Islet of Langerhans (tissue), 1 donor: ENCODE data around the gene JAGN1.
"Not testable (repeated sequence)": the region's sequence is repeated elsewhere in the genome, so short reads cannot be mapped to it uniquely, and the experiment has no call there.

Experiments used
- FAIRE-seq: peaks from one replicate; lab custom pipeline; 2011; peaks lifted over from hg19 to GRCh38; lab: Jason Lieb, UNC

Gene JAGN1

GRCh38 chr3:9867106-9867505 lies 23.3 kb upstream of the JAGN1 start:
- no peak for FAIRE-seq

- no peak for FAIRE-seq
Measured at GRCh38 chr3:9869955-9870354, 20.5 kb upstream of the JAGN1 start.

GRCh38 chr3:9870978-9871377 lies 19.4 kb upstream of the JAGN1 start:
- no peak for FAIRE-seq

DNA sequence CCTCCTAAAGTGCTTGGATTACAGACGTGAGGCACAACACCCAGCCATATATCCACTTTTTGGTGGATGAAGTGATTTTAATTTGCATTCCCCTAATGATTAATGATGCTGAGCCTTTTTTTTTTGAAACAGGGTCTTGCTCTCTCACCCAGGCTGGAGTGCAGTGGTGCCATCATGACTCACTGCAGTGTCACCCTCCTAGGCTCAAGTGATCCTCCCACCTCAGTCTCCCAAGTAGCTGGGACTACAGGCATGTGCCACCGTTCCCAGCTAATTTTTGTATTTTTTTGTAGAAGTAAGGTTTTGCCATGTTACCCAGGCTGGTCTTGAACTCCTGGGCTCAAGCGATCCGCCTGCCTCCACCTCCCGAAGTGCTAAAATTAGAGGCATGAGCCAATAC lies 18.3 kb upstream of the JAGN1 start:
- FAIRE-seq = not testable (repeated sequence)

DNA sequence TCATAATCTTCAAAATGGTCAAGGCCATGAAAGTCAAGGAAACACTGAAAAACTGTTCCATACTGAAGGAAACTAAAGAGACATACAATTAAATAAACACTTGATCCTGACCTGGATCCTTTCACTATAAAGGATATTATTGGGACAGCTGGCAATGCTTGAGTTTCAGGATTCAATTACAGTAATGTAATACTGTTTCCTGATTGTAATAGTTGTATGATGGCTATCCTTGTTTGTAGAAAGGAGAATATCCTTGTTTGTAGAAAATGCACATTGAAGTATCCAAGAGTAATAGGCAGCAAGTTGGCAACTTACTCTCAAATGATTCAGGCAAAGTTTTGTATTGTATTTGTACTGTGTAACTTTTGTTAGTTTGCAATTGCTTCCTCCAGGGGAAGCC lies 15.0 kb upstream of the JAGN1 start:
- no peak for FAIRE-seq

DNA sequence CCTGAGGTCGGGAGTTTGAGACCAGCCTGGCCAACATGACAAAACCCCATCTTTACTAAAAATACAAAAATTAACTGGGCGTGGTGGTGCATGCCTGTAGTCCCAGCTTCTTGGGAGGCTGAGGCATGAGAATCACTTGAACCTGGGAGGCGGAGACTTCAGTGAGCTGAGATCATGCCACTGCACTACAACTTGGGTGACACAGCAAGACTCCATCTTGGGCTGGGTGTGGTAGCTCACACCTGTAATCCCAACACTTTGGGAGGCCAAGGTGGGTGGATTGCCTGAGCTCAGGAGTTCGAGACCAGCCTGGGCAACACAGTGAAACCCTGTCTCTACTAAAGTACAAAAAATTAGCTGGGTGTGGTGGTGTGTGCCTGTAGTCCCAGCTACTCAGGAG lies 14.2 kb upstream of the JAGN1 start:
- FAIRE-seq = not testable (repeated sequence)

- FAIRE-seq = no peak
Measured at GRCh38 chr3:9876991-9877390, 13.4 kb upstream of the JAGN1 start.

DNA sequence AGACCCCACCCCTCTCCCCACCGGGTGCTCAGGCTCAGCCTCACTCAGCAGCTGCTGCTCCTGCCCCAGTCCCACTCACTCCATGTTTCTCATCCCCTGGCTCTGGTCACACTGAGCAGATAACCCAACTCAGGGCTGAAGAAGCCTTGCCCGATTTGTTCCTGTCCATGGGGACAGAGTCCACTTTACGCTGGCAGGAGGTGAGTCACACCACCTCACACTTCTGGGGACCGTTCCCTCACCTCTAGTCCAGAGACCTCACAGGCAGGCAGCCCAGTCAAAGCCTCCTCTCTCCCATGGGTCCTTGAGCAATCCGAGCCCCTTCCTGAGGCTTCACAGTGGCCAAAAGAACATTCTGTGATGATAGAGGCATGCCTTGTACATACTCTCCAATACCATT lies 11.7 kb upstream of the JAGN1 start:
- no peak for FAIRE-seq

DNA sequence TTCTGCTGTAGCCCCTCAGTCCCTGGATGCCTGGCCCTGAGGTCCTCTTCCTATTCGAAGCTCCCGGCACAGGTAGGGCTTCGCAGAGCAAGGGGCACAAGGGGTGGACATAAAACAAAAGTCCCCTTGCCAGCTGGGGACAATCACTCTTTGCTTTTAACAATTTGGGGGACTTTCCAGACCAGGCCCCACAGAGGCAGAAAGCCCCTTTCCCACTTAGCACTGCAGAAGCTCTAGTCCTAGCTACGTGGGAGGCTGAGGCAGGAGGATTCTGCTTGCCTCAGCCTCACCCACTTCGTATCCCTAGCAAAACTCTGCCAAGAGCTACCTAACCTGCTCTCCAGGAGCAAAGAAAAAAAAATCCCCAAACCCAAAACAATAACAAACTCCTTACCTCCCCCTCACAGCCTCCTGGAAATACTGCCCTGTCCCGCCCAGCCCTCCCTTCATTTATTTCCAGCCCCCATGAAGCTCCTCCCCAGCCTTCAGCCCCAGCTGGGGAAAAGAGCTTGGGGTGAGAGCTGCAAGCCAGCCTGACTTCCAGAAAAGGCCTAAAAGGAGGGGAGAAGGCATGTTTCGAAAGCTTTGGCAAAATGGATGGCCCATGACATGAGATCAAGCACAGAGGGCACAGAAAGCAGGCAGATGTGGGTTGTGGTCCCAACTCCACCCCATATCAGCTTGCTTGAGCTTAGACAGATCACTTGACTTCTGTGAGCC lies 10.4 kb upstream of the JAGN1 start, which contains the start of gene CIDEC:
CIDEC (minus strand) TSS at position 424 of the 720 bp plus-strand sequence. CDS start 1,767 bp downstream, outside the sequence.
- FAIRE-seq = no peak

DNA sequence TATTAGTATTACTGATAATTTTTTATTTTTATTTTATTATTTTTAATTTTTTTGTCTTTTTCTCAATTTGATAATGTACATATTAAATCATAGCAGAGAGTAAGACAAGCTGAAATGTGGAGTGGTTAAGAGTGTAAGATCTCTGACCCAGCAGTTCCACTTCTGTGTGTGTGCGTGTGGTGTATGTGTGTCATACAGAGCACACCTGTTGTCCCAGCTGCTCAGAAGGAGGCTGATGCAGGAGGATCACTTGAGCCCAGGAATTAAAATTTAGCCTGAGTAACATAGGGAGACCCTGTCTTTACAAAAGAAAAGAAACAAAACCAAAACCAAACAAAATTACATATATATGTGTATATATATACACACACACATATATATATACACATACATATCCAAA lies 9.0 kb upstream of the JAGN1 start:
- no peak for FAIRE-seq

- no peak for FAIRE-seq
Measured at GRCh38 chr3:9883706-9884554, 6.5 kb upstream of the JAGN1 start.

- FAIRE-seq = no peak
Measured at GRCh38 chr3:9884555-9885165, 5.8 kb upstream of the JAGN1 start.

DNA sequence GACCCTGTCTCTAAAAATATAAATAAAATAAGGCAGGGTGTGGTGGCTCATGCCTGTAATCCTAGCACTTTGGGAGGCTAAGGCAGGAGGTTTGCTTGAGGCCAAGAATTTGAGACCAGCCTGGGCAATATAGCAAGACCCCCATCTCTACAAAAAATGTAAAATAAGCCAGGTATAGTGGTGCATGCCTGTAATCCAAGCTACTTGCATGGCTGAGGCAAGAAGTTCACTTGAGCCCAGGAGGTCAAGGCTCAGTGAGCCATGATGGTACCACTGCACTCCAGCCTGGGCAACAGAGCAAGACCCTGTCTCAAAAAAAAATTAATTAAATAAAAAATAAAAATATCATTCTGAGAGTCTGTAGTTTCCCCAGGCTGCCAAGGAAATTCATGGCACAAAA lies 4.1 kb upstream of the JAGN1 start:
- no peak for FAIRE-seq

GRCh38 chr3:9887480-9887879 lies 2.9 kb upstream of the JAGN1 start:
- no peak for FAIRE-seq

DNA sequence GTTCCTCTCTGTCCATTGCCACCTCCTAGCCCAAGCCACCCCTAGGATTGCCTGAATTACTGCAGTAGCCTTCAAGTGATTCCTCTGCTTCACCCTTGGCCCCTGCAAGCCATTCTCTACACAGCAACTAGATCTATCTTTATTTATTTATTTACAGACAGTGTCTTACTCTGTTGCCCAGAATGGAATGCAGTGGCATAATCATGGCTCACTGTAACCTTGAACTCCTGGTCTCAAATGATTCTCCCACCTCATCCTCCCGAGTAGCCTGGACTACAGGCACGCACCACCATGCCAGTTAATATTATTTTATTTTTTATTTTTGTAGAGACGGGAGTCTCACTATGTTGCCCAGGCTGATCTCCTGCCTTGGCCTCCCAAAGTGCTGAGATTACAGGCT lies 1.9 kb upstream of the JAGN1 start:
- no peak for FAIRE-seq

- FAIRE-seq = no peak
Measured at GRCh38 chr3:9889405-9889804, 1.0 kb upstream of the JAGN1 start.

DNA sequence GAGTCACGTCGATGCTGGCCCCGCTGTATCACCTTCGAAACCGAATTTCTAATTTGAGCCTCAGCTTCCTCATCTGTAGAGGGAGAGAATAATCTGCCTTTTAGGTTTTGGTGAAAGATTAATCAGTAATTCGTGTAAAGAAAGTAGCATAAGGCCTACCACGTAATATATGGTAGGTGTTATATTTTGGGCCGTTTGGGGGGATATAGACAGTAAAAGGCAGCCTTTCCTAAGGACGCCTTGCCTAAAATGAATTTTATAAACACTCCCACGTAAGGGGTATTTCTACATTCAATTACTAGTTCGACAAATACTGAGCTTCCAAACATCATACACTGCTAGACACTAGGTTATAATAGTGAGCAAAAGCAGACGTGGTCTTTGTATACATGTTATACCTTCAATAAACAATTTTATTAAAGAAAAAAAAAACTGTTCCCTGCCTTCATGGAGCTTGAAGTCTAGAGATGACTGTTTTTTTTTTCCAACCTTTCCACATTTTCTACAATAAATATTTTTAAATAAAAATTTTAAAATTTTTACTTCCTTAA lies 737 bp downstream of the JAGN1 start:
- no peak for FAIRE-seq

DNA sequence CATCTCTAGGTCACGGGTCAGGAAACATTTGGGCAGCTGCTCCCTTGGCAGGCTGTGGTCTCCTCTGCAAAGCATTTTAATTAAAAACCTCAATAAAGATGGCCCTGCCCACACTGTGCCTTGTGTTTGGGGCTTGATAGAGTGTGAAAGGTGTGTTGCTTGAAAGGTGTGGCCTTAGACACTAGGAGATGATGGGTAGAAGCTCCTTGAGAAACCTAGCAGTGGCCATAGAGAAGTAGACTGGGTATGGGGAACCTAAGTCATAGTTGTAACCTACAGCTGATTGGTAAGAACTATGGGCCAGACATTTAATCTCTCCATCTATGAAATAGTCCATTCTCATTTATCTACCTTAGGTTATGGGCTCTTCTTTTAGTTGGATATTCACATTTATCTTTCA lies 3.3 kb downstream of the JAGN1 start:
- no peak for FAIRE-seq

- not testable (repeated sequence) for FAIRE-seq
Measured at GRCh38 chr3:9895715-9896114, 5.3 kb downstream of the JAGN1 start.

GRCh38 chr3:9896755-9897407 lies 6.5 kb downstream of the JAGN1 start:
- not testable (repeated sequence) for FAIRE-seq

DNA sequence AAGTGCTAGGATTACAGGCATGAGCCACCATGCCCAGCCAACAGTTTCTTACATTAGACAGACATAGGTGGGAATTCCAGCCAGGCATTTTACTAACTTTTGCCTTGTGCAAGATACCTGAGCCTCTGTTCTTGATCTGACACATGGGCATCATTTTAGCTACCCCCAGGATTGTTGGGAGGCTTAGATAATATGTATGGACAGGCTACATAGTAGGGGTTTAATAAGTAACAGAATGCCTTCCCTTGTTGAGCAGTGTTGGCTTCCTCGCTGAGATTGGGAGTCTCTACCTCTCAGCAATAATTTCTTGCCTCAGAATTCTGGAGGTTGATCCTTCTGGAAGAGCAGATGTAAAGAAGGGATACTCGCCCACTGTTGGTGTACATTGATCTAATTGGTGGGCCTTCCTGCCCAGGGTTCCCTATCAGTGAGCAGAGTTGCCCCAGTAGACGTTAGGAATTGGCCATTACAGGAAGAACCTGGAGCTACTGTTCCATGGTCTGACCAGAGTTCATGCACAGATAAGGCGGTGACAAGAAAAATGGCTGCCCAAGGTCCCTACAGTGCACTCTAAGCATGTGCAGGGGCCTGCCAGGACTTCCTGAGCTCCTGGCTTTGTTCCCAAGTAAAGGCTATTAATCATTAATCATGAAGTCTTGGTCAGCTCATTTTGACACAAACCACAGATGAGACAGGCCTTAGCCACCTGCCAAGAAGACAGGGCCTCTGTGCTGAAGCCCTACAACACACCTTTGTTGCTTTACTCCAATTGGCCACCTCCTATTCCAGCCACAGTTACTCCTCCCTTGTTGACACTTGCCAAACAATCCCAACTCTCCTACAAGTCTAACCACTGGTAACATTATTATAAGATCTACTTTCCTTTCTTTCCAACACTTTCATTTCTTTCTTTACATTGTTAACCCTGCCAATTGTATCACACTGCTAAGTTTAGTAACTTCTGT lies 7.3 kb downstream of the JAGN1 start:
- FAIRE-seq = no peak
